PFSK-1 (cell line): ENCODE results near the gene KHDC4.

Source experiments
- FOXP2 ChIP-seq: optimal IDR thresholded peaks from 2 replicates; pipeline ENCODE3; 2011; ENCODE audit warnings: borderline replicate concordance, control low read depth, inconsistent platforms; ENCODE audit not compliant: insufficient read depth; ENCODE audit errors: extremely low read length, extremely low read depth
- POLR2AphosphoS5 ChIP-seq: IDR thresholded peaks from 2 replicates; pipeline ENCODE4 v1.6.1; 2012; ENCODE audit warnings: low read depth, mild to moderate bottlenecking, control low read depth, low read length, moderate library complexity
- REST ChIP-seq, 2 experiments: IDR thresholded peaks; 2 replicates each; pipeline versions ENCODE4 v1.6.1 to v1.8.0; 2011 to 2012; ENCODE audit warnings: low read depth in 2 of 2, low read length in 2 of 2, control low read depth in 1 of 2, inconsistent platforms in 1 of 2, mild to moderate bottlenecking in 1 of 2, moderate library complexity in 1 of 2; ENCODE audit not compliant: insufficient read depth in 1 of 2
- SIN3A ChIP-seq: IDR thresholded peaks from 2 replicates; pipeline ENCODE4 v1.6.1; 2012; ENCODE audit warnings: mild to moderate bottlenecking, low read length, moderate library complexity, borderline replicate concordance; ENCODE audit not compliant: insufficient read depth
- TAF1 ChIP-seq: IDR thresholded peaks from 2 replicates; pipeline ENCODE4 v1.6.1; 2012; ENCODE audit warnings: low read length, control low read depth, borderline replicate concordance; ENCODE audit not compliant: insufficient read depth

Gene KHDC4

GRCh38 chr1:155976062-155976912, 42.1 kb upstream of the KHDC4 start:
- TF ChIP-seq REST (IDR thresholded peaks at IDR 0.05; ENCODE audit: insufficient read depth in 1 of 2, low read depth in 2 of 2, low read length in 2 of 2) (no peak), POLR2AphosphoS5 (no peak; the same call in 1 of the 2 replicates), SIN3A (no peak), TAF1 (no peak), FOXP2 (no peak)

DNA sequence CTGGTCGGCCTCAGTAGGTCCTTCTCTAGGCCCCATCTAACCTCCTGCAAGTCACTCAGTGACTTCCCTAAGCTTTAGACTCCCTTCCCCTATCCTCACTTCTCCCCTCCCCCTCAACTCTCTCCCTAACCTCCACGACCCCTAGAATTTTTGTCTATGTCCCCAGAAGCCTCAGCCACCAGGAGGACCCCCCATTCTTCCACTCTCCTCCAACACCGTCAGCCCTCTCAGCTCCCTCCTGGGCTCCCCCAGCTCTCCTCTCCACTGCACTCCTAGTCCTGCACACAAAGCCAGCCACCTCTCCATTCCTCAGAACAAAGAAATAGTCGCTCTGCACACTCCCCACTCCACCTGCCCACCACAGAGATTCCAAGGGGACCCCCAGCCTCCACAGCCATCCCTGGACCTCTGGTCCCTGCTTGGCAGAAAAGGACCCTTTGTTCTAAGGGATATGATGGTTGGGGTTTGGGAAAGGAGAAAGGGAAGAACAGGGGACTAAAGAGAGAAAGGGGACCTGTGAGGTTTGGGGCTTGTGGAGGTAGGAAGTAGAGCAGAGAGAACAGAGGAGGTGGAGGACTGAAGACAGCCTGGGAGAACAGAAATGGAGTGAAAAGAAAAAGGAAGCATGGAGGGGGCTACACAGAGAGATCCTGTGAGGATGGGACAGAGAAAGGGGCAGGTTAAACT, 41.3 kb upstream of the KHDC4 start:
- TF ChIP-seq POLR2AphosphoS5: no peak

DNA sequence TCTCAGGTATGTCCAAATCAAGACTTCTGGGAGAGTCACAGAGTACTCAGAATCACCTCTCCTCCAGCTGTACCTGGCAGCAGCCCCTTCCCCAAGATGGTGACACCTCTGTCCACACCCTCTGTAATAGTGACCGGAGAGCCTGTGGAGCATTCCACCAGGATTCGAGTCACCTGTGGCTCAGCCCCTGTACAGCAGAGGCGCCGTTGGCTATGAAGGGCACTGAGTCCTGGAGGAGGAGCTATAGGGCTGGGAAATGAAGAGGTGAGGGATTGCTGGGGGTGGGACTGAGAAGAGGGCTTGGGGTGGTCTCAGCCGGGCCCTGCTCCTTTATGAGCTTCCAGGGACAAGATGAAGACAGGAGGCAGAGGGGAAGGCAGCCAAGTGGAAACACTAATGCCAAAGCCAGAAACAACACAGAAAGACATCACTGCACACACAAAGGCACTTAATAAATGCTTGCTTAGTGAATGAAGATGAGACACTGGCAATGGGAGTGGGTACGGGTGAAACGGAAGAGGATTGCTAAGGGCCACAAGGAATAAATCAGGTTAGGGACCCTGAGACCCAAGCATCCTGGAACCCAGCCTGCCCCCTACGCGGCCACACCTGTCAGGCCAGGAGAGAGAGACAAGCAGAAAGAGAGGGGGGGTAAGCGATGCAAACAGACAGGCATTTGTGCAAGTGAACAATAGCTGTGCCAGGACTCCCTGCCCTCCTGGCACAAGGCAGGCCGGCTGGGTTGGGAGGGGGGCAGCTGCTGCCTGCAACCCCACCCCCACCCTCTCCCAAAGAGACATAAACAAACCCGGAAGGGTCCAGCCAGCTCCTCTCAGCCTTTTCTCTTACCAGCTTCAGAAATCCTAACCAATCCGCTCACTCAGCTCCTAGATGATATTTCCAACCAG, 40.2 kb upstream of the KHDC4 start:
- no peak for TF ChIP-seq TAF1
- no peak for TF ChIP-seq POLR2AphosphoS5
- no peak for TF ChIP-seq SIN3A
- TF ChIP-seq FOXP2: no peak
- no peak for TF ChIP-seq REST (IDR thresholded peaks at IDR 0.05; ENCODE audit: insufficient read depth in 1 of 2, low read depth in 2 of 2, low read length in 2 of 2)

- no peak for TF ChIP-seq FOXP2
- TF ChIP-seq POLR2AphosphoS5: no peak
- TF ChIP-seq REST (IDR thresholded peaks at IDR 0.05; ENCODE audit: insufficient read depth in 1 of 2, low read depth in 2 of 2, low read length in 2 of 2): no peak
- TF ChIP-seq TAF1: no peak
These were observed 39.5 kb upstream of the KHDC4 start for GRCh38 chr1:155973723-155974122.

DNA sequence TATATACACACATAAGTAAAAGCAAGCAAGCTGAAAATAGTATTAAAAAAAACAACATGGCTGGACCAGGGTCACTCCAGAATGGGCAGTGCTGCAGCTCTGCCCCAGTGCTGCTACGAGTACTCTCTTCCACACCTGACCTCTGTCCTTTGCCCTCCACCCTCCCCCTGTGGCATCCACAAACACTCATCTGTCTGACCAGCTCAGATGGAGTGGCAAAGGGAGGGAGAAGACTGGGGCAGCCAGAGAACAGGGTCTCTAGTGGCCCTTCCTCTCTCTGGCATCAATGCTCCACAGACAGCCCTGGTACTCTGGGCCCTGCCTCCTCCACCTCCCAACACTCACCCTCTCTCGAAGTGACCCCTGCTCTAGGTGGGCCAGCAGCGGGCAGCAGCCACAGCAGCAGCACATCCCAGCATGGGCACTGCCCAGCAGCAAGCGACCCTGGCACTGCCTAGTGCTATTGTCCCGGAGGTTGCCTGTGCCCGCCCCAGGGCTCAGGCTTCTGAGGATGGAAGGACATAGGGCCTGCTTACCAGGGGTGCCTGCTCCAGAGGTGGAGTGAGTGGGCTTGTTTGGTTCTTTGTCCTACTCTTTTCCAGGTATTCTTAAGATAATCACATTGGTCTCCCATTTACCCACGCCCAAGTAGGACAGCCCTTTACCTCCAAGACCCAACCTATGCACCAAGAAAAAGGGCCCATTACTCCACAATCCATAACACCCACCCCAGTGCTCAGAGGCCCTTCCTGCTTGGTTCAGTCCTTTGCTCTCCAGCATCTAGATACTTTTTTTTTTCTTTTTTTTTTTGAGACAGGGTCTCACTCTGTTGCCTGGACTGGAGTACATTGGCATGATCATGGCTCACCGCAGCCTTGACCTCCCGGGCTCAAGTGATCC, 37.9 kb upstream of the KHDC4 start:
- TF ChIP-seq POLR2AphosphoS5 (no peak), TAF1 (no peak), SIN3A (no peak), REST (IDR thresholded peaks at IDR 0.05; ENCODE audit: insufficient read depth in 1 of 2, low read depth in 2 of 2, low read length in 2 of 2) (no peak), FOXP2 (no peak)
